ENCODE results near the gene COL10A1. TPM values are rescaled to one million over a fixed set of nuclear protein-coding genes. Genes with fewer than 3 reads are reported as not detected.

The COL10A1 gene
- total RNA-seq, 3 donors from 2014 or later = 0.29 TPM; not detected in 2

DNA sequence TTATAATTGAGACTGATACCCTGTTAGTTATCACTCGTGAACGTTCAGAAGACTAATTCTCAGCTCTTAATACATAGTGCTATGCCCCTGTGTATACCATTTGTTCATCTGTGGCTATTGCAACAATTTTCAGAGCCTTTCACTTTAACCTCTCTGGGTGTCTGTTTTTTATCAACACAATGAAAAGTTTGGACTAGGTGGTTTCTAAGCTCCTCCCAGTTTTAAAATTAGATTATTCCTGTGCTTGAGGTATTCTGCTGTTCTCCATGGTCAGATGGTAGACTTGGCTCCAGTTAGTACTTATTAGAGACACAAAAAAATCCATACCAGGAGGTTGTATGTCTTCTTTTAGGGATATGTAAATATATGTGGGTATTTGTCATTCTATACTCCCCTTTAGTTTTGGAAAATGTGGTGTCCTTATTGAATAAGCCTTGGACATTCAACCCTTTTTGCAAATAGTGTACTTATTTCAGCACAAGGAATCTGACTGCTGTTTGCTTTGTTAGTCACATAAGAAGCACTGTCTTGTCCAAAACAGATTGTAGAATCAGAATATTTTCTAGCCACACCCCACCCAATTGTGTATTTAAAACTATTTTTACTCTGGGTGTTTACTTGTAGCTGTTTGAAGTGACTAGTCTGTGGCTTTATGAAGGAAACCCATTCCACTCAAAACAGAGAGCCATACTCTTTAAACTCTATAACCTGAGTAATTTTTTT is 2.0 kb upstream of the COL10A1 start:
- no peak for DNase-seq (ENCODE audit: low spot score in 2 of 2)
- TF ChIP-seq CTCF (IDR thresholded peaks at IDR 0.05) = no peak
- TF ChIP-seq POLR2A (IDR thresholded peaks at IDR 0.05) = no peak
- no peak for TF ChIP-seq POLR2AphosphoS5 (IDR thresholded peaks at IDR 0.05)
- H3K4me1 ChIP-seq = no peaks in the 10 kb centered on the region
- no peaks in the 10 kb centered on the region for H3K9me3 ChIP-seq
- H3K36me3 ChIP-seq = no peaks in the 10 kb centered on the region
- H3K4me3 ChIP-seq = no peak overlapping the region
- intact Hi-C loops (cut with DNase I; ENCODE audit: low total_unique reads) = no loop called here
- no peaks in the 10 kb centered on the region for H3K27me3 ChIP-seq
- H3K27ac ChIP-seq = no peak overlapping the region

- TF ChIP-seq CTCF (IDR thresholded peaks at IDR 0.05) = no peak
- TF ChIP-seq POLR2A (IDR thresholded peaks at IDR 0.05) = no peak
- no peak for TF ChIP-seq POLR2AphosphoS5 (IDR thresholded peaks at IDR 0.05)
- Histone ChIP-seq H3K27me3 (no peaks in the 10 kb centered on the region), H3K27ac (no peak overlapping the region), H3K4me1 (no peaks in the 10 kb centered on the region), H3K4me3 (no peak overlapping the region), H3K9me3 (no peaks in the 10 kb centered on the region), H3K36me3 (no peaks in the 10 kb centered on the region)
- intact Hi-C loops (cut with DNase I; ENCODE audit: low total_unique reads) = no loop called here
- DNase-seq (ENCODE audit: low spot score in 2 of 2) = no peak
These were observed 5.5 kb downstream of the COL10A1 start for GRCh38 chr6:116120430-116120829.

GRCh38 chr6:116118608-116119007 is 7.3 kb downstream of the COL10A1 start:
- intact Hi-C loops (cut with DNase I; ENCODE audit: low total_unique reads) = no loop called here
- no peaks in the 10 kb centered on the region for H3K4me1 ChIP-seq

GRCh38 chr6:116115781-116116180 is 10.2 kb downstream of the COL10A1 start:
- Histone ChIP-seq H3K27me3 (no peaks in the 10 kb centered on the region), H3K36me3 (no peaks in the 10 kb centered on the region), H3K4me3 (no peak overlapping the region), H3K4me1 (no peaks in the 10 kb centered on the region), H3K27ac (no peak overlapping the region), H3K9me3 (no peaks in the 10 kb centered on the region)
- no peak for DNase-seq (ENCODE audit: low spot score in 2 of 2)
- intact Hi-C loops (cut with DNase I; ENCODE audit: low total_unique reads) = no loop called here
- no peak for TF ChIP-seq POLR2AphosphoS5 (IDR thresholded peaks at IDR 0.05)
- no peak for TF ChIP-seq POLR2A (IDR thresholded peaks at IDR 0.05)
- TF ChIP-seq CTCF (IDR thresholded peaks at IDR 0.05) = no peak

More at GRCh38 chr6:116118608-116119007, 7.3 kb downstream of the COL10A1 start:
- Histone ChIP-seq H3K9me3 (no peaks in the 10 kb centered on the region), H3K27me3 (no peaks in the 10 kb centered on the region), H3K36me3 (no peaks in the 10 kb centered on the region), H3K4me3 (no peak overlapping the region), H3K27ac (no peak overlapping the region)
- TF ChIP-seq POLR2A (IDR thresholded peaks at IDR 0.05) = no peak
- no peak for TF ChIP-seq CTCF (IDR thresholded peaks at IDR 0.05)
- no peak for TF ChIP-seq POLR2AphosphoS5 (IDR thresholded peaks at IDR 0.05)
- no peak for DNase-seq (ENCODE audit: low spot score in 2 of 2)

DNA sequence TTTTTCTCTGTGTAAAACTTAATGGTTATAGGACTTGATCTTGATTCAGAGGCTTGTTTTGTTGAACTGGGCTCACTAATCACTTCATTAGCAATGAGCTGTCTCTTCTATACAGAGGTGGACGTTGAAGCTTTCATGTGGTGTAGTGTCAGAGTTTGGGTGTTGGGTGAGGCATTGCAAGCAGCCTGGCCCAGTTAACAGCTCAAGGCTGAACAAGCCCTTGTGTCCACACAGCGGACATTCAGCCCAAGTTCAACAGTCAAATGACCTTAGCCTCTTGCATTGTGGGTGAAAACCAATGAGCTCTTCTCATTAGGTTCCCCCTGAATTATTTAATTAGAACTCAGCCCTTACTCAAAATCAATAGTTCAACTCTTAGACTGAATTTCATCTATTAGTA is 12.5 kb downstream of the COL10A1 start:
- Histone ChIP-seq H3K9me3 (no peaks in the 10 kb centered on the region), H3K36me3 (no peaks in the 10 kb centered on the region), H3K27ac (no peak overlapping the region), H3K27me3 (no peaks in the 10 kb centered on the region), H3K4me3 (no peak overlapping the region), H3K4me1 (no peaks in the 10 kb centered on the region)
- intact Hi-C loops (cut with DNase I; ENCODE audit: low total_unique reads) = no loop called here
- TF ChIP-seq POLR2AphosphoS5 (IDR thresholded peaks at IDR 0.05) (no peak), CTCF (IDR thresholded peaks at IDR 0.05) (no peak), POLR2A (IDR thresholded peaks at IDR 0.05) (no peak)
- DNase-seq (ENCODE audit: low spot score in 2 of 2) = no peak

All from breast epithelium (tissue), 4 donors.